HEK293T (cell line): ENCODE measurements around the gene MAN1C1.
"Not testable (repeated sequence)": the region's sequence is repeated elsewhere in the genome, so short reads cannot be mapped to it uniquely, and the experiment has no call there.

Experiments used
- CTCF ChIA-PET: fragments of 350-600 bp; formaldehyde crosslinking; extraction: SDS; loops from one replicate; lab custom pipeline; 2021; ENCODE audit warnings: antibody characterized with exemption, inconsistent platforms; lab: Yijun Ruan, JAX
- POLR2A ChIA-PET: fragments of 350-600 bp; formaldehyde crosslinking; extraction: SDS; loops from one replicate; lab custom pipeline; 2020; ENCODE audit warnings: antibody characterized with exemption, inconsistent platforms; lab: Yijun Ruan, JAX
- DNase-seq: peaks from one replicate; pipeline ENCODE4 v3.0.0; 2012; ENCODE audit warnings: mixed read lengths; ENCODE audit errors: extremely low spot score
- ARNT ChIP-seq: fragments of 450-650 bp; IDR thresholded peaks from 2 replicates; pipeline ENCODE4 v1.6.1; 2017; ENCODE audit warnings: mild to moderate bottlenecking
- BHLHE40 ChIP-seq: fragments of 450-650 bp; IDR thresholded peaks from 2 replicates; pipeline ENCODE4 v1.6.1; 2016; ENCODE audit warnings: mild to moderate bottlenecking, moderate library complexity, borderline replicate concordance
- CTBP1 ChIP-seq: fragments of 450-650 bp; IDR thresholded peaks from 2 replicates; pipeline ENCODE4 v1.6.1; 2016; ENCODE audit warnings: borderline replicate concordance
- ELF4 ChIP-seq: fragments of 450-650 bp; IDR thresholded peaks from 2 replicates; pipeline ENCODE4 v1.6.1; 2017; ENCODE audit warnings: antibody characterized with exemption
- FOXA1 ChIP-seq: fragments of 450-650 bp; IDR thresholded peaks from 2 replicates; pipeline ENCODE4 v1.6.1; 2016; ENCODE audit warnings: mild to moderate bottlenecking
- FOXK2 ChIP-seq: fragments of 450-650 bp; IDR thresholded peaks from 2 replicates; pipeline ENCODE4 v1.6.1; 2016; ENCODE audit warnings: mild to moderate bottlenecking
- FOXM1 ChIP-seq: fragments of 450-650 bp; IDR thresholded peaks from 2 replicates; pipeline ENCODE4 v1.6.1; 2017; ENCODE audit warnings: mild to moderate bottlenecking, borderline replicate concordance
- HDGF ChIP-seq: fragments of 450-650 bp; IDR thresholded peaks from 2 replicates; pipeline ENCODE4 v1.6.1; 2017; ENCODE audit warnings: antibody characterized with exemption, borderline replicate concordance
- L3MBTL2 ChIP-seq: fragments of 450-650 bp; conservative IDR thresholded peaks from 2 replicates; pipeline ENCODE4 v1.6.1; 2016; ENCODE audit warnings: mild to moderate bottlenecking
- LEF1 ChIP-seq: fragments of 450-650 bp; IDR thresholded peaks from 2 replicates; pipeline ENCODE4 v1.6.1; 2017; ENCODE audit warnings: mild to moderate bottlenecking, borderline replicate concordance
- NFRKB ChIP-seq: fragments of 450-650 bp; IDR thresholded peaks from 2 replicates; pipeline ENCODE4 v1.6.1; 2016; ENCODE audit warnings: mild to moderate bottlenecking, moderate library complexity
- SP1 ChIP-seq: fragments of 450-650 bp; IDR thresholded peaks from 2 replicates; pipeline ENCODE4 v1.6.1; 2017
- SUZ12 ChIP-seq: fragments of 450-650 bp; IDR thresholded peaks from 2 replicates; pipeline ENCODE4 v1.6.1; 2016; ENCODE audit warnings: mild to moderate bottlenecking
- TARDBP ChIP-seq: fragments of 450-650 bp; IDR thresholded peaks from 2 replicates; pipeline ENCODE4 v1.6.1; 2016
- ZNF384 ChIP-seq: fragments of 450-650 bp; IDR thresholded peaks from 2 replicates; pipeline ENCODE4 v1.6.1; 2016
- TF ChIP-seq, protein P1 (sequence below): fragments of 450-650 bp; IDR thresholded peaks from 2 replicates; pipeline ENCODE4 v1.6.1; 2016

The MAN1C1 gene

GRCh38 chr1:25731148-25731547, 114.6 kb downstream of the MAN1C1 start:
- TF ChIP-seq, protein P1, sequence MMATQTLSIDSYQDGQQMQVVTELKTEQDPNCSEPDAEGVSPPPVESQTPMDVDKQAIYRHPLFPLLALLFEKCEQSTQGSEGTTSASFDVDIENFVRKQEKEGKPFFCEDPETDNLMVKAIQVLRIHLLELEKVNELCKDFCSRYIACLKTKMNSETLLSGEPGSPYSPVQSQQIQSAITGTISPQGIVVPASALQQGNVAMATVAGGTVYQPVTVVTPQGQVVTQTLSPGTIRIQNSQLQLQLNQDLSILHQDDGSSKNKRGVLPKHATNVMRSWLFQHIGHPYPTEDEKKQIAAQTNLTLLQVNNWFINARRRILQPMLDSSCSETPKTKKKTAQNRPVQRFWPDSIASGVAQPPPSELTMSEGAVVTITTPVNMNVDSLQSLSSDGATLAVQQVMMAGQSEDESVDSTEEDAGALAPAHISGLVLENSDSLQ, result no peak
- TF ChIP-seq ARNT (no peak), ELF4 (no peak), NFRKB (no peak), ZNF384 (no peak), BHLHE40 (no peak), SP1 (no peak), CTBP1 (no peak)
- no peak for DNase-seq
- CTCF ChIA-PET, result no interaction called here
- POLR2A ChIA-PET, result no interaction called here

DNA sequence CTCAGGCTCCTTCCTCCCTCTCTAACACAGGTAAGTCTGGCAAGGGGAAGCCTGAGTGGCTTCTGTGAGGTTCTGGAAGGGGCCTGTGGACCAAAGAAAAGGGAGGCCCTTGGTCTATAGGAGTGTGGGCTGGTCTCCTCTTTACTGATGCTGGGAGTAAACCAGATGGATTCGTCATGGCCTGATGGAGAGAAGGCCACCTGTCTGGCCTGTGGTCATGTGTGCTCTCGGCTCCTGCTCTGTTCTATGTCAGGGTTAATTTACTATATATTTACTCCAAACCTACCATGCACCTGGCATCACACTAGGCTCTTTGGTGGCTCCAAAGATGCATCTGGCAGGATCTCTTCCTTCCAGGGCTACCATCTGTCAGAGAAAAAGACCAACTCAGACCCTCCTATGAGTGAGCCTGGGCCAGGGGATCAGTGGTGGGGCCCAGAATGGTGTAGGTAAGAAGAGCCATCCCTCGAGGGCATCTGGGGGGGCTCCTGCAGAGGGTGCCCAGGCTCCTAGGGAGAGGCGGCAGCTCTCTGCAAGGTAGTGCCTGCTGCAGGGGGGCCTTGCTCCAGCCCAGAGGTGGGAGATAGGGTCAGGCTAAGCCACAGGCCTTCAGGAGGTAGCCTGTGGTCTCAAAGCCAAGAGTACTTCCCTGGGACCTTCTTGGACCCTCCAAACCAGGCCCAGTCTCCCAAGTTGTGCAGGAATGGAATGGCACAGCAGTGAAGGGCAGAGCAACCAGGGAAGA, 115.2 kb downstream of the MAN1C1 start:
- POLR2A ChIA-PET, result no interaction called here
- no peak for TF ChIP-seq ELF4
- TF ChIP-seq ARNT, result no peak
- no peak for TF ChIP-seq FOXA1
- TF ChIP-seq, protein P1, result no peak
- no peak for DNase-seq
- CTCF ChIA-PET, result no interaction called here

- POLR2A ChIA-PET, result no interaction called here
Observed at GRCh38 chr1:25732821-25733220, 116.2 kb downstream of the MAN1C1 start.

GRCh38 chr1:25733271-25733670, 116.7 kb downstream of the MAN1C1 start:
- no peak for DNase-seq
- ChIA-PET POLR2A (no interaction called here), CTCF (no interaction called here)
- TF ChIP-seq FOXA1 (no peak), FOXM1 (no peak), ARNT (no peak), CTBP1 (no peak)

More at GRCh38 chr1:25732821-25733220, 116.2 kb downstream of the MAN1C1 start:
- DNase-seq, result no peak
- TF ChIP-seq ARNT, result no peak
- CTCF ChIA-PET, result no interaction called here

GRCh38 chr1:25734991-25735390, 118.4 kb downstream of the MAN1C1 start:
- POLR2A ChIA-PET, CTCF ChIA-PET, DNase-seq: not testable (repeated sequence)

- no peak for TF ChIP-seq SP1
- no peak for TF ChIP-seq L3MBTL2
- TF ChIP-seq BHLHE40, result no peak
- no peak for TF ChIP-seq FOXK2
- no peak for DNase-seq
- ChIA-PET POLR2A (no interaction called here), CTCF (no interaction called here)
Observed at GRCh38 chr1:25735956-25736529, 119.5 kb downstream of the MAN1C1 start.

DNA sequence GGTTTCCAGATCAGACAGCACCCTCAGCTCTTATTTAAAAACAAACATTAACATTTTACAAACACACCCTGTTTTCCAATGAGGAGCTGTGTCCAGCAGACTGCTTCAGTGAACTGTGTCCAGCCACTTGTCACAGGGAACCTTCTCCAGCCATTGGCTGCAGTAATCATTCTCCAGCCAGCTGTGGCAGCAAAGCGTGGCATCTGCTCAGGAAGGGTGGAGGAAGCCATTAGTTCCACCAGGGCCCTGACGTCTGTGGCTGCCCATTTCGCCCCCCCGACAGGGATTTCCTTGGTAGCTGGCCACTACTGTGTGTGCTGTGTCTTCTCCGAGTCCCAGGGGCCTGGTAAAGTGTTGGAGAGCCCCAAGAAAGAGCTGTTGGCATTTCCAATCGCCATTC, 120.5 kb downstream of the MAN1C1 start:
- no peak for DNase-seq

More for the DNA sequence above, 120.5 kb downstream of the MAN1C1 start:
- TF ChIP-seq, protein P1, result no peak
- no peak for TF ChIP-seq ARNT
- no peak for TF ChIP-seq HDGF
- TF ChIP-seq FOXK2, result no peak
- TF ChIP-seq FOXA1, result no peak
- TF ChIP-seq CTBP1, result no peak
- TF ChIP-seq L3MBTL2, result no peak
- no peak for TF ChIP-seq TARDBP
- no peak for TF ChIP-seq SUZ12
- TF ChIP-seq ZNF384, result no peak
- TF ChIP-seq FOXM1, result no peak
- no peak for TF ChIP-seq NFRKB
- no peak for TF ChIP-seq ELF4
- TF ChIP-seq BHLHE40, result no peak
- TF ChIP-seq SP1, result no peak
- no peak for TF ChIP-seq LEF1
- ChIA-PET CTCF (no interaction called here), POLR2A (no interaction called here)
